ENCODE data around the gene STRA6. TPM values are rescaled to one million over a fixed set of nuclear protein-coding genes. Genes with fewer than 3 reads are reported as not detected.
A peak's percentile ranks its signal among the peaks of the same experiment; 100 is the strongest.

The STRA6 gene
- total RNA-seq, 1 experiment from 2014 or later = 0.54 TPM

- DNase-seq (ENCODE audit: low read depth, low spot score) (no peak), ATAC-seq (no peak)
- 0 out of 2 replicates have a peak overlapping the region, but pooled peaks have one; percentile 4 for H3K27ac ChIP-seq (ENCODE audit: low read depth, low read length)
- H3K9me3 ChIP-seq (ENCODE audit: control insufficient read depth in 1 of 2, insufficient read depth in 1 of 2, low read depth in 1 of 2, low read length in 2 of 2) = no peaks in the 10 kb centered on the region
- no peak overlapping the region for H3K4me3 ChIP-seq (replicated peaks in 1 of 2; ENCODE audit: low read depth in 1 of 2, low read length in 2 of 2)
- ChIA-PET CTCF (no interaction called here), RAD21 (ENCODE audit: low non-redundant PET in 1 of 2, low total read pairs in 2 of 2, uncharacterized antibody in 2 of 2, unreplicated experiment in 2 of 2) (no interaction called here), POLR2A (no interaction called here)
- H3K9me2 ChIP-seq (ENCODE audit: insufficient read depth) = no peaks in the 10 kb centered on the region
- H3K4me2 ChIP-seq (ENCODE audit: low read length) = peak overlapping the region; percentile 46; the same call in 1 of the 2 replicates
- H3K9ac ChIP-seq (ENCODE audit: low read length) = no peak overlapping the region
- intact Hi-C loops (cut with micrococcal nuclease) = no loop called here
- no peaks in the 10 kb centered on the region for H4K20me1 ChIP-seq (ENCODE audit: insufficient read depth)
- H3K79me2 ChIP-seq (ENCODE audit: insufficient read depth, low read length) = no peaks in the 10 kb centered on the region
- no TSS peak for BruUV-seq (replicated peaks)
- H2AFZ ChIP-seq (ENCODE audit: low read depth, low read length, poor library complexity, severe bottlenecking) = no peak overlapping the region
- TF ChIP-seq YY1 (IDR thresholded peaks at IDR 0.05; ENCODE audit: extremely low read depth, insufficient replicate concordance, low read depth, low read length) (no peak), JUND (IDR thresholded peaks at IDR 0.05) (no peak), POLR2A (IDR thresholded peaks at IDR 0.05; ENCODE audit: borderline replicate concordance, extremely low read depth, insufficient read depth, insufficient read length) (no peak), REST (IDR thresholded peaks at IDR 0.05; ENCODE audit: low read depth) (no peak), SP1 (IDR thresholded peaks at IDR 0.05; ENCODE audit: low read depth) (no peak), FOSL1 (IDR thresholded peaks at IDR 0.05; ENCODE audit: low read depth) (no peak), RAD21 (IDR thresholded peaks at IDR 0.05; ENCODE audit: low read depth) (no peak), POLR2AphosphoS5 (IDR thresholded peaks at IDR 0.05; ENCODE audit: low read depth, low read length) (no peak), EZH2phosphoT487 (IDR thresholded peaks at IDR 0.05; ENCODE audit: borderline replicate concordance) (no peak), SRF (IDR thresholded peaks at IDR 0.05; ENCODE audit: low read depth) (no peak)
- TF ChIP-seq, protein P1, sequence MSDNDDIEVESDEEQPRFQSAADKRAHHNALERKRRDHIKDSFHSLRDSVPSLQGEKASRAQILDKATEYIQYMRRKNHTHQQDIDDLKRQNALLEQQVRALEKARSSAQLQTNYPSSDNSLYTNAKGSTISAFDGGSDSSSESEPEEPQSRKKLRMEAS (IDR thresholded peaks at IDR 0.05) = no peak
- H3K36me3 ChIP-seq (ENCODE audit: control insufficient read depth in 1 of 2, insufficient read depth in 2 of 2, low read length in 2 of 2) = no peaks in the 10 kb centered on the region
- H3K27me3 ChIP-seq (ENCODE audit: insufficient read depth, low read length) = peaks cover 35% of the 10 kb centered on the region; the same call in 1 of the 2 replicates
- peaks cover 18 to 60% of the 10 kb centered on the region in 2 experiments for H3K4me1 ChIP-seq (ENCODE audit: control insufficient read depth in 1 of 2, insufficient read depth in 2 of 2, low read length in 2 of 2)
Observed at GRCh38 chr15:74193905-74194304, 8.7 kb downstream of the STRA6 start.

Data from HCT116 (cell line).